ENCODE measurements around the gene DMRTC2.

- TF ChIP-seq CTCF (IDR thresholded peaks at IDR 0.05 in 4 of 5, conservative IDR thresholded peaks at IDR 0.05 in 1 of 5) (no peak), POLR2A (IDR thresholded peaks at IDR 0.05) (no peak)
Measured at GRCh38 chr19:41853768-41854167, 8.9 kb downstream of the DMRTC2 start.
